Mesodermal cell (in vitro differentiated cells): Measurements from ENCODE around the gene KMT5B.
"Not testable (repeated sequence)": the region's sequence is repeated elsewhere in the genome, so short reads cannot be mapped to it uniquely, and the experiment has no call there.

ENCODE experiments used
- H3K27ac ChIP-seq: 2 replicates; pipeline ENCODE4 v1.7.0; 2013; ENCODE audit warnings: mild to moderate bottlenecking, low read depth, low read length, moderate library complexity; ENCODE audit not compliant: severe bottlenecking
- H3K36me3 ChIP-seq: 2 replicates; pipeline ENCODE4 v1.7.1; 2013; ENCODE audit warnings: mild to moderate bottlenecking, low read length, moderate library complexity; ENCODE audit not compliant: control insufficient read depth, insufficient read depth
- H3K4me1 ChIP-seq: one replicate; pipeline ENCODE4 v1.7.1; 2013; ENCODE audit warnings: mild to moderate bottlenecking, low read length; ENCODE audit not compliant: insufficient read depth, control insufficient read depth, poor library complexity, severe bottlenecking
- H3K4me3 ChIP-seq: 2 replicates; pipeline ENCODE4 v1.7.0; 2013; ENCODE audit warnings: low read length, control low read depth, mild to moderate bottlenecking; ENCODE audit not compliant: insufficient read depth, poor library complexity, severe bottlenecking; ENCODE audit errors: extremely low read depth
- H3K9me3 ChIP-seq: 2 replicates; pipeline ENCODE4 v1.7.1; 2013; ENCODE audit warnings: mild to moderate bottlenecking, low read length, moderate library complexity; ENCODE audit not compliant: control insufficient read depth
- WGBS, 2 experiments: methylation state at CpG; one replicate each; pipeline ENCODE4 v1.1.5; 2013; ENCODE audit warnings: missing lambda C conversion rate in 2 of 2; ENCODE audit not compliant: insufficient coverage in 2 of 2; 5-methylcytosine and 5-hydroxymethylcytosine counted together

The KMT5B gene

DNA sequence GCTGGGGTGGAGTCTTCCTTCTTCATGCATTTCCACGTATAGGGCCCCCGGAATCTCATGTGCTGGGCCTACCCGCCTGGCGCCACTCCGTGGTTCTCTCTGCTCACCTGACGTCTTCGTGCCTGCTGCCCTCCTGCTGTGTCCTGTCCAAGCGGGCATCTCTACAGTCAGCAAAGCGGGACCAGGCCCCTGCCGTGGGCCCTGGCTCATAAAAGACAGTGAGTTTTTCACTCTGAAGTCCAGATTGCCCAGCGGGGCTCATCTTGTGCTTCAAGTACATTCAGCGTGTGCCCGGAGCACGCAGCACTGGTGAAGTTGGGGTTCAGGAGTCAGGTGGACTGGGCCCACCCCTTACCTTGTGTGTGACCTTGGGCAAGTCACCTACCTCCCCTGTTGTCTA is 41.3 kb upstream of the KMT5B start:
- H3K36me3 ChIP-seq, result no peaks in the 10 kb centered on the region
- H3K27ac ChIP-seq, result no peak overlapping the region
- no peak overlapping the region for H3K4me3 ChIP-seq
- H3K9me3 ChIP-seq, result no peaks in the 10 kb centered on the region
- WGBS, 2 experiments, result 88 to 91% methylated on average over 12 to 14 of the region's 14 CpGs
- peaks cover 10% of the 10 kb centered on the region for H3K4me1 ChIP-seq

- 86 to 96% methylated on average over 3 of the region's 3 CpGs for WGBS, 2 experiments
- Histone ChIP-seq H3K4me3 (no peak overlapping the region), H3K27ac (no peak overlapping the region), H3K36me3 (no peaks in the 10 kb centered on the region), H3K4me1 (peaks cover 10% of the 10 kb centered on the region), H3K9me3 (no peaks in the 10 kb centered on the region)
Measured at GRCh38 chr11:68251765-68252164, 38.7 kb upstream of the KMT5B start.

DNA sequence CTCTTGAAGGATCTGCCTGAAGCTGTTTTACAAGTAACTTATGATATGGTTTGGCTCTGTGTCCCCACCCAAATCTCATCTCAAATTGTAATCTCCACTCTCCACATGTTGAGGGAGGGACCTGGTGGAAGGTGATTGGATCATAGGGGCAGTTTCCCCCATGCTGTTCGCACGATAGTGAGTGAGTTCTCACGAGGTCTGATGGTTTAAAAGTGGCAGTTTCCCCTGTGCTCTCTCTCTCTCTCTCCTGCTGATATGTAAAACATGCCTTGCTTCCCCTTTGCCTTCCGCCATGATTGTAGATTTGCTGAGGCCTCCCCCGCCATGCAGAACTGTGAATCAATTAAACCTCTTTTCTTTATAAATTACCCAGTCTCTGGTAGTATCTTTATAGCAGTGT is 31.8 kb upstream of the KMT5B start:
- H3K36me3 ChIP-seq, H3K4me3 ChIP-seq, H3K9me3 ChIP-seq, H3K4me1 ChIP-seq, H3K27ac ChIP-seq: not testable (repeated sequence)
- no CpG with 5 or more reads among the region's 5 CpGs for WGBS, 2 experiments

DNA sequence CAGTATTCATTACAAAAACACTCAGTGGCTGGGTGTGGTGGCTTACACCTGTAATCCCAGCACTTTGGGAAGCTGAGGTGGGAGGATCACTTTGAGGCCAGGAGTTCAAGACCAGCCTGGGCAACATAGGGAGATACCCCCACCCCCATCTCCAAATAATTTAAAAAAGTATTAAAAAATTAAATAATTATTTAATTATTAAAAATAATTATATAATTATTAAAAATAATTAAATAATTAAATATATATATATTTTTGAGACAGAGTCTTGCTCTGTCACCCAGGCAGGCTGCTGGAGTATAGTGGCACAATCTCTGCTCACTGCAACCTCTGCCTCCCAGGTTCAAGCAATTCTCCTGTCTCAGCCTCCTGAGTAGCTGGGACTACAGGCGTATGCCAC is 30.8 kb upstream of the KMT5B start:
- not testable (repeated sequence) for H3K4me3 ChIP-seq, H3K9me3 ChIP-seq, H3K36me3 ChIP-seq, H3K4me1 ChIP-seq, H3K27ac ChIP-seq
- 83% methylated on average over 1 of the region's 1 CpG; no CpG with 5 or more reads in 1 of the 2 experiments for WGBS, 2 experiments

- Histone ChIP-seq H3K4me3 (no peak overlapping the region), H3K36me3 (no peaks in the 10 kb centered on the region), H3K9me3 (no peaks in the 10 kb centered on the region), H3K4me1 (no peaks in the 10 kb centered on the region), H3K27ac (no peak overlapping the region)
- WGBS, 2 experiments, result 80% methylated on average over 1 of the region's 2 CpGs; no CpG with 5 or more reads in 1 of the 2 experiments
Measured at GRCh38 chr11:68242616-68243015, 29.5 kb upstream of the KMT5B start.

DNA sequence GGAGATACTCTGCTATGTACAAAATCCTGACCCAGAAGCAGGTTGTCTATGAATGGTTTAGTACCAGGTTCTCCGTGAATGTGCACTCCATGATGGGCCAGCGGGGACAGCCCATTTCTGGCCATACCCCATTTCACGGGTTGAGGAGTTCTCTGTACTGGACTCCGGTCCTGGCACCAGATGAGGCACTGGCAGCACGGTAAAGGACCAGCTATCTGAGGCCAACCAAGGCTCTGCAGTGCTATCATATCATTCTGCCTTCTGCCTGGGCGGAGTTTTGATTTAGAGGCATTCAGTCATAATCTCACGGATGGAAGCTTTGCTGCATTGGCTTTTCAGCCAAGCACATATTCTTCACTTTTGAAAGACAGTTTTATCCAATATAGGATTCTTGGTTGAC is 18.5 kb upstream of the KMT5B start:
- WGBS, 2 experiments, result 95 to 97% methylated on average over 5 to 7 of the region's 7 CpGs
- peaks cover 9% of the 10 kb centered on the region for H3K9me3 ChIP-seq
- no peak overlapping the region for H3K27ac ChIP-seq
- no peaks in the 10 kb centered on the region for H3K4me1 ChIP-seq
- no peaks in the 10 kb centered on the region for H3K36me3 ChIP-seq
- no peak overlapping the region for H3K4me3 ChIP-seq

GRCh38 chr11:68229601-68230000 is 16.5 kb upstream of the KMT5B start:
- no peak overlapping the region for H3K4me3 ChIP-seq
- peaks cover 9% of the 10 kb centered on the region for H3K9me3 ChIP-seq
- H3K4me1 ChIP-seq, result no peaks in the 10 kb centered on the region
- H3K36me3 ChIP-seq, result no peaks in the 10 kb centered on the region
- no peak overlapping the region for H3K27ac ChIP-seq
- no CpG with 5 or more reads among the region's 1 CpG for WGBS, 2 experiments

- Histone ChIP-seq H3K27ac (no peak overlapping the region), H3K4me1 (no peaks in the 10 kb centered on the region), H3K36me3 (no peaks in the 10 kb centered on the region), H3K4me3 (no peak overlapping the region), H3K9me3 (peaks cover 9% of the 10 kb centered on the region)
- WGBS, 2 experiments, result 90 to 94% methylated on average over 8 to 9 of the region's 9 CpGs
Measured at GRCh38 chr11:68226421-68226820, 13.3 kb upstream of the KMT5B start.

- no peaks in the 10 kb centered on the region for H3K36me3 ChIP-seq
- H3K4me1 ChIP-seq, result no peaks in the 10 kb centered on the region
- H3K27ac ChIP-seq, result no peak overlapping the region
- WGBS, 2 experiments, result 91 to 98% methylated on average over 11 of the region's 11 CpGs
- H3K9me3 ChIP-seq, result peaks cover 6% of the 10 kb centered on the region
- H3K4me3 ChIP-seq, result no peak overlapping the region
Measured at GRCh38 chr11:68224606-68225005, 11.5 kb upstream of the KMT5B start.

DNA sequence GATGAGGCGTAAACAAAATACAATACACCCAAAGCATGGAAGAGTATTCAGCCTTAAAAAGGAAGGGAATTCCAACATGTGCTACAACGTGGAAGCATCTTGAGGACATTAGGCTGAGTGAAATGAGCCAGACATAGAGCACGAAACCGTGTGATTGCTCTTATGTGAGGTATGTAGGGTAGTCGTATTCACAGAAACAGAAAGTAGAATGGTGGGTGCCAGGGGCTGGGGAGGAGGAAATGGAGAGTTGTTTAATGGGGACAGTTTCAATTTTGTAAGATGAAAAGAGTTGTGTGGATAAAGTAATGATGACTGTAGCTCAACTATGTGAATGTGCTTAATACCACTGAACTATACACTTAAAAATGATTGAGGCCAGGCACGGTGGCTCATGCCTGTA is 10.2 kb upstream of the KMT5B start:
- no peak overlapping the region for H3K4me3 ChIP-seq
- 87 to 92% methylated on average over 3 to 4 of the region's 6 CpGs for WGBS, 2 experiments
- no peaks in the 10 kb centered on the region for H3K36me3 ChIP-seq
- no peak overlapping the region for H3K27ac ChIP-seq
- H3K9me3 ChIP-seq, result no peaks in the 10 kb centered on the region
- H3K4me1 ChIP-seq, result no peaks in the 10 kb centered on the region

GRCh38 chr11:68221406-68221805 is 8.3 kb upstream of the KMT5B start:
- H3K4me3 ChIP-seq, result no peak overlapping the region
- H3K36me3 ChIP-seq, result no peaks in the 10 kb centered on the region
- no peaks in the 10 kb centered on the region for H3K4me1 ChIP-seq
- no peak overlapping the region for H3K27ac ChIP-seq
- WGBS, 2 experiments, result 92 to 100% methylated on average over 1 to 2 of the region's 5 CpGs
- no peaks in the 10 kb centered on the region for H3K9me3 ChIP-seq
